ENCODE results near the gene IZUMO1. TPM values are rescaled to one million over a fixed set of nuclear protein-coding genes. Genes with fewer than 3 reads are reported as not detected.

The IZUMO1 gene
- total RNA-seq, 1 donor from 2014 or later = 0.19 TPM

DNA sequence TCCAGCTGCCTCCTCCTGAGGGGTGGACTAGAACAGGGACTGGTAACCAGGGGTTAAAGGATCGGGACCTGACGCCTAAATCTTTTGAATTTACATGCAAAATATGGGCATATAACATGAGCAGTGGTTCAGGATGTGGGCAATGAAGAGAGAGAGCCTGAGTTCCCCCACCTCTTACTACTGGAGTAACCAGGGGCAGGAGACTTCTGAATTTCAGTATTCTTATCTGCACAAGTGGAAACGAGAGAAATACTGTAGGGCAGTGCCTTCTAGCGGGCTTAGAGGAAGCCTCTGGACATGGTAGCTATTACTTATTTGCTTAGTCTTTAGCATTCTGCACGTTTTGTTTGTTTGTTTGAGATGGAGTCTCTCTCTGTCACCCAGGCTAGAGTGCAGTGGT lies 37.8 kb upstream of the IZUMO1 start:
- Histone ChIP-seq H3K27me3 (no peaks in the 10 kb centered on the region), H3K4me3 (no peak overlapping the region), H3K27ac (no peak overlapping the region), H3K9me3 (ENCODE audit: low read depth) (no peaks in the 10 kb centered on the region), H2AFZ (replicated peaks) (no peak overlapping the region), H3K79me2 (ENCODE audit: low read depth) (no peaks in the 10 kb centered on the region), H3K9ac (no peak overlapping the region), H3K36me3 (no peaks in the 10 kb centered on the region), H4K20me1 (ENCODE audit: low read depth) (no peaks in the 10 kb centered on the region), H3F3A (ENCODE audit: low read depth) (no peaks in the 10 kb centered on the region), H3K4me1 (no peaks in the 10 kb centered on the region), H3K4me2 (no peak overlapping the region)
- TF ChIP-seq EZH2phosphoT487 (IDR thresholded peaks at IDR 0.05) = no peak
- TF ChIP-seq, protein P1, sequence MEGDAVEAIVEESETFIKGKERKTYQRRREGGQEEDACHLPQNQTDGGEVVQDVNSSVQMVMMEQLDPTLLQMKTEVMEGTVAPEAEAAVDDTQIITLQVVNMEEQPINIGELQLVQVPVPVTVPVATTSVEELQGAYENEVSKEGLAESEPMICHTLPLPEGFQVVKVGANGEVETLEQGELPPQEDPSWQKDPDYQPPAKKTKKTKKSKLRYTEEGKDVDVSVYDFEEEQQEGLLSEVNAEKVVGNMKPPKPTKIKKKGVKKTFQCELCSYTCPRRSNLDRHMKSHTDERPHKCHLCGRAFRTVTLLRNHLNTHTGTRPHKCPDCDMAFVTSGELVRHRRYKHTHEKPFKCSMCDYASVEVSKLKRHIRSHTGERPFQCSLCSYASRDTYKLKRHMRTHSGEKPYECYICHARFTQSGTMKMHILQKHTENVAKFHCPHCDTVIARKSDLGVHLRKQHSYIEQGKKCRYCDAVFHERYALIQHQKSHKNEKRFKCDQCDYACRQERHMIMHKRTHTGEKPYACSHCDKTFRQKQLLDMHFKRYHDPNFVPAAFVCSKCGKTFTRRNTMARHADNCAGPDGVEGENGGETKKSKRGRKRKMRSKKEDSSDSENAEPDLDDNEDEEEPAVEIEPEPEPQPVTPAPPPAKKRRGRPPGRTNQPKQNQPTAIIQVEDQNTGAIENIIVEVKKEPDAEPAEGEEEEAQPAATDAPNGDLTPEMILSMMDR (IDR thresholded peaks at IDR 0.05) = no peak
- TF ChIP-seq EZH2 (IDR thresholded peaks at IDR 0.05) = no peak
- no peaks in the 10 kb centered on the region for H3K36me3 Mint-ChIP-seq
- peaks cover 10% of the 10 kb centered on the region for H3K27me3 Mint-ChIP-seq (ENCODE audit: insufficient read depth, low read depth)
- H3K27ac Mint-ChIP-seq = no peak overlapping the region
- no peak for DNase-seq (ENCODE audit: low spot score)
- H3K4me3 Mint-ChIP-seq = no peak overlapping the region
- H3K9me3 Mint-ChIP-seq = no peaks in the 10 kb centered on the region
- peaks cover 12% of the 10 kb centered on the region for H3K4me1 Mint-ChIP-seq

- Mint-ChIP-seq H3K9me3 (no peaks in the 10 kb centered on the region), H3K4me3 (no peak overlapping the region), H3K4me1 (peaks cover 9% of the 10 kb centered on the region), H3K36me3 (no peaks in the 10 kb centered on the region), H3K27ac (peak overlapping the region; percentile 30), H3K27me3 (ENCODE audit: insufficient read depth, low read depth) (peaks cover 8% of the 10 kb centered on the region)
- H4K20me1 ChIP-seq (ENCODE audit: low read depth) = no peaks in the 10 kb centered on the region
- H3K4me2 ChIP-seq = no peak overlapping the region
- H3K79me2 ChIP-seq (ENCODE audit: low read depth) = no peaks in the 10 kb centered on the region
- H2AFZ ChIP-seq (replicated peaks) = no peak overlapping the region
- H3F3A ChIP-seq (ENCODE audit: low read depth) = no peaks in the 10 kb centered on the region
- no peaks in the 10 kb centered on the region for H3K9me3 ChIP-seq (ENCODE audit: low read depth)
- TF ChIP-seq, protein P1 (IDR thresholded peaks at IDR 0.05) = no peak
- no peak for TF ChIP-seq EZH2phosphoT487 (IDR thresholded peaks at IDR 0.05)
- TF ChIP-seq EZH2 (IDR thresholded peaks at IDR 0.05) = no peak
- H3K27ac ChIP-seq = no peak overlapping the region
- no peak overlapping the region for H3K9ac ChIP-seq
- H3K27me3 ChIP-seq = no peaks in the 10 kb centered on the region
- no peak for DNase-seq (ENCODE audit: low spot score)
- no peaks in the 10 kb centered on the region for H3K4me1 ChIP-seq
- H3K36me3 ChIP-seq = no peaks in the 10 kb centered on the region
- no peak overlapping the region for H3K4me3 ChIP-seq
Observed at GRCh38 chr19:48780631-48781391, 34.1 kb upstream of the IZUMO1 start.

DNA sequence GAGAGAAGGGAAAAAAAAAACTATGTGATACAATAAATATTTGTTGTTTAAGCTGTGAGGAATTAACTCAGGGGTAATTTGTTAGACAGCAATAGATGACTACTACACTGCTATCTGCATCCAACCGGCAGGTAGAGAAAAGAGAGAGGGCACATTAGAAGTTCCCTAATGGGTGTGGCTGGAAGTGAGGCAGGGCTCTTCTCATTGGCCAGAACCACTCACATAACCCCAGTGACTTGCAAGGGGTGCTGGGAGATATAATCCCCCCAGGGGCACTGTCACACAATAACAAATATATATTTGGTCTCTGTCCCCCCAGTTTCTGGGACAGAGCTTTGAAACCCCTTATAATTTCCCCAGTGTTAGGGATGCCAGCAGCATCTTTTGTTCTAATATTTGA lies 32.9 kb upstream of the IZUMO1 start:
- no peaks in the 10 kb centered on the region for H3F3A ChIP-seq (ENCODE audit: low read depth)
- H3K9ac ChIP-seq = no peak overlapping the region
- no peaks in the 10 kb centered on the region for H3K9me3 ChIP-seq (ENCODE audit: low read depth)
- H3K27ac ChIP-seq = no peak overlapping the region
- Mint-ChIP-seq H3K27me3 (ENCODE audit: insufficient read depth, low read depth) (peaks cover 8% of the 10 kb centered on the region), H3K4me3 (peak overlapping the region; percentile 21), H3K27ac (no peak overlapping the region), H3K9me3 (no peaks in the 10 kb centered on the region), H3K36me3 (no peaks in the 10 kb centered on the region), H3K4me1 (peaks cover 9% of the 10 kb centered on the region)
- H4K20me1 ChIP-seq (ENCODE audit: low read depth) = no peaks in the 10 kb centered on the region
- TF ChIP-seq EZH2 (IDR thresholded peaks at IDR 0.05) (no peak), EZH2phosphoT487 (IDR thresholded peaks at IDR 0.05) (no peak)
- TF ChIP-seq, protein P1 (IDR thresholded peaks at IDR 0.05) = no peak
- no peaks in the 10 kb centered on the region for H3K27me3 ChIP-seq
- H3K36me3 ChIP-seq = no peaks in the 10 kb centered on the region
- H3K79me2 ChIP-seq (ENCODE audit: low read depth) = no peaks in the 10 kb centered on the region
- no peak overlapping the region for H3K4me2 ChIP-seq
- H3K4me3 ChIP-seq = no peak overlapping the region
- H2AFZ ChIP-seq (replicated peaks) = no peak overlapping the region
- H3K4me1 ChIP-seq = no peaks in the 10 kb centered on the region
- DNase-seq (ENCODE audit: low spot score) = no peak

All from neural progenitor cell (in vitro differentiated cells).